Activated CD4-positive, alpha-beta T cell treated with anti-CD3 and anti-CD28 coated beads, Interleukin-2, Interleukin-6, amounts not matched to agents 100 ng/mL and 50 ng/mL, durations not matched to agents 16 hours and 8 hours (primary cell): ENCODE measurements around the gene FAM124B.

Source experiments
- DNase-seq: peaks from one replicate; pipeline ENCODE4 v3.0.0-alpha.2; 2020

The FAM124B gene

GRCh38 chr2:224379986-224380385, 21.9 kb downstream of the FAM124B start:
- DNase-seq: no peak

GRCh38 chr2:224379172-224379571, 22.7 kb downstream of the FAM124B start:
- DNase-seq: no peak

GRCh38 chr2:224378701-224379097, 23.2 kb downstream of the FAM124B start:
- DNase-seq: no peak

GRCh38 chr2:224377751-224378700, 23.9 kb downstream of the FAM124B start:
- no peak for DNase-seq

- DNase-seq: no peak
These were observed 29.3 kb downstream of the FAM124B start for GRCh38 chr2:224372641-224373040.

GRCh38 chr2:224369028-224369632, 32.8 kb downstream of the FAM124B start:
- peak; percentile 49 for DNase-seq

GRCh38 chr2:224366267-224366844, 35.6 kb downstream of the FAM124B start:
- no peak for DNase-seq

- no peak for DNase-seq
These were observed 36.6 kb downstream of the FAM124B start for GRCh38 chr2:224365331-224365730.

GRCh38 chr2:224363281-224363680, 38.6 kb downstream of the FAM124B start:
- DNase-seq: no peak

GRCh38 chr2:224362094-224362493, 39.8 kb downstream of the FAM124B start:
- DNase-seq: no peak

GRCh38 chr2:224360801-224361251, 41.1 kb downstream of the FAM124B start:
- no peak for DNase-seq

GRCh38 chr2:224359569-224359968, 42.3 kb downstream of the FAM124B start:
- DNase-seq: peak; percentile 6

GRCh38 chr2:224357098-224357901, 44.6 kb downstream of the FAM124B start:
- DNase-seq: peak; percentile 71

GRCh38 chr2:224354632-224355211, 47.2 kb downstream of the FAM124B start:
- no peak for DNase-seq

GRCh38 chr2:224350703-224351102, 51.2 kb downstream of the FAM124B start:
- no peak for DNase-seq

GRCh38 chr2:224349396-224349795, 52.5 kb downstream of the FAM124B start:
- no peak for DNase-seq

GRCh38 chr2:224347176-224348051, 54.5 kb downstream of the FAM124B start:
- DNase-seq: no peak

GRCh38 chr2:224345492-224345891, 56.4 kb downstream of the FAM124B start:
- DNase-seq: no peak

- DNase-seq: no peak
These were observed 58.7 kb downstream of the FAM124B start for GRCh38 chr2:224343226-224343625.

GRCh38 chr2:224335991-224336390, 65.9 kb downstream of the FAM124B start:
- DNase-seq: no peak

- no peak for DNase-seq
These were observed 67.2 kb downstream of the FAM124B start for GRCh38 chr2:224334726-224335125.
